IPS-NIHi7 (cell line): ENCODE results near the gene WNT9A.
"Not testable (repeated sequence)": the region's sequence is repeated elsewhere in the genome, so short reads cannot be mapped to it uniquely, and the experiment has no call there.

ENCODE experiments used
- DNase-seq: peaks from one replicate; pipeline ENCODE4 v3.0.0; 2012; ENCODE audit warnings: mixed read lengths; ENCODE audit errors: extremely low spot score

The WNT9A gene

GRCh38 chr1:227886503-227886961 is 61.2 kb downstream of the WNT9A start:
- no peak for DNase-seq

- DNase-seq = no peak
These were observed 61.9 kb downstream of the WNT9A start for GRCh38 chr1:227885648-227886502.

GRCh38 chr1:227885135-227885647 is 62.5 kb downstream of the WNT9A start:
- DNase-seq = no peak

- DNase-seq = no peak
These were observed 63.2 kb downstream of the WNT9A start for GRCh38 chr1:227884370-227885134.

- no peak for DNase-seq
These were observed 64.0 kb downstream of the WNT9A start for GRCh38 chr1:227883641-227884301.

- no peak for DNase-seq
These were observed 64.6 kb downstream of the WNT9A start for GRCh38 chr1:227883073-227883520.

GRCh38 chr1:227880342-227880924 is 67.3 kb downstream of the WNT9A start:
- no peak for DNase-seq

- not testable (repeated sequence) for DNase-seq
These were observed 69.9 kb downstream of the WNT9A start for GRCh38 chr1:227877810-227878209.

- not testable (repeated sequence) for DNase-seq
These were observed 75.8 kb downstream of the WNT9A start for GRCh38 chr1:227871892-227872291.

- no peak for DNase-seq
These were observed 77.4 kb downstream of the WNT9A start for GRCh38 chr1:227870366-227870765.

- DNase-seq = no peak
These were observed 77.9 kb downstream of the WNT9A start for GRCh38 chr1:227869851-227870305.

GRCh38 chr1:227869279-227869842 is 78.4 kb downstream of the WNT9A start:
- no peak for DNase-seq
